IMR-90 (cell line): ENCODE data around the gene CELA2A. TPM values are rescaled to one million over a fixed set of nuclear protein-coding genes. Genes with fewer than 3 reads are reported as not detected.

Experiments
- ATAC-seq: fragments of 200-7000 bp; cut with Tn5 transposase; 2 replicates; pipeline ENCODE4 v1.9.1; 2020; ENCODE audit warnings: low read depth, mild to moderate bottlenecking, moderate library complexity
- BruUV-seq: library from RNA; stranded (reverse); fragments of 400-500 nt; replicated peaks from 2 replicates; lab custom pipeline; 2021; lab: Mats Ljungman, UMichigan
- CTCF ChIA-PET: fragments of 300-600 bp; formaldehyde crosslinking; extraction: SDS; loops from one replicate; lab custom pipeline; 2021; ENCODE audit warnings: antibody characterized with exemption; lab: Yijun Ruan, JAX
- POLR2A ChIA-PET: fragments of 300-600 bp; sonication (Branson Sonifier 250); formaldehyde crosslinking; loops from one replicate; lab custom pipeline; 2022; ENCODE audit warnings: antibody characterized with exemption; ENCODE audit not compliant: unreplicated experiment; lab: Charles Lee
- DNase-seq: peaks from one replicate; pipeline ENCODE4 v3.0.0; 2013
- H2AFZ ChIP-seq: replicated peaks from 2 replicates; pipeline ENCODE3; 2013; ENCODE audit warnings: low read length, mild to moderate bottlenecking; ENCODE audit not compliant: poor library complexity
- H2AK5ac ChIP-seq: 2 replicates; pipeline ENCODE4 v1.6.1; 2013; ENCODE audit warnings: low read depth, low read length, inconsistent platforms
- H2AK9ac ChIP-seq: replicated peaks from 2 replicates; pipeline ENCODE3; 2013; ENCODE audit warnings: mild to moderate bottlenecking, low read depth, low read length, moderate library complexity; ENCODE audit not compliant: poor library complexity
- H2BK120ac ChIP-seq: 2 replicates; pipeline ENCODE4 v1.6.1; 2013; ENCODE audit warnings: low read depth, low read length, inconsistent platforms
- H2BK15ac ChIP-seq: 3 replicates; pipeline ENCODE4 v1.6.1; 2013; ENCODE audit warnings: low read depth, low read length, inconsistent platforms
- H2BK20ac ChIP-seq: 2 replicates; pipeline ENCODE4 v1.6.1; 2013; ENCODE audit warnings: low read depth, mild to moderate bottlenecking, inconsistent platforms, low read length, moderate library complexity
- H2BK5ac ChIP-seq: 2 replicates; pipeline ENCODE4 v1.6.1; 2013; ENCODE audit warnings: mild to moderate bottlenecking, low read depth, low read length, inconsistent platforms; ENCODE audit not compliant: poor library complexity, severe bottlenecking
- H3K14ac ChIP-seq: replicated peaks from 2 replicates; pipeline ENCODE4 v1.6.1; 2013; ENCODE audit warnings: low read depth, low read length, inconsistent platforms
- H3K18ac ChIP-seq: 2 replicates; pipeline ENCODE4 v1.6.1; 2013; ENCODE audit warnings: low read depth, low read length, control low read depth
- H3K23ac ChIP-seq: 2 replicates; pipeline ENCODE4 v1.6.1; 2013; ENCODE audit warnings: low read depth, low read length, inconsistent platforms
- H3K27ac ChIP-seq: 2 replicates; pipeline ENCODE4 v1.5.1; 2013; ENCODE audit warnings: mild to moderate bottlenecking, control low read depth, low read length; ENCODE audit not compliant: insufficient read depth
- H3K27me3 ChIP-seq: 2 replicates; pipeline ENCODE4 v1.6.1; 2013; ENCODE audit warnings: low read length; ENCODE audit not compliant: control insufficient read depth, insufficient read depth
- H3K36me3 ChIP-seq: 2 replicates; pipeline ENCODE4 v1.6.1; 2013; ENCODE audit warnings: low read length, mixed read lengths; ENCODE audit not compliant: control insufficient read depth, insufficient read depth
- H3K4ac ChIP-seq: 2 replicates; pipeline ENCODE4 v1.6.1; 2013; ENCODE audit warnings: low read depth, low read length, inconsistent platforms
- H3K4me1 ChIP-seq: 2 replicates; pipeline ENCODE4 v1.6.1; 2013; ENCODE audit warnings: low read length, mixed read lengths; ENCODE audit not compliant: control insufficient read depth, insufficient read depth
- H3K4me2 ChIP-seq: 2 replicates; pipeline ENCODE4 v1.6.1; 2013; ENCODE audit warnings: low read depth, mild to moderate bottlenecking, control low read depth, low read length, moderate library complexity
- H3K4me3 ChIP-seq: 2 replicates; pipeline ENCODE4 v1.5.1; 2013; ENCODE audit warnings: low read depth, mild to moderate bottlenecking, control low read depth, low read length, moderate library complexity; ENCODE audit not compliant: insufficient read depth
- H3K56ac ChIP-seq: 2 replicates; pipeline ENCODE4 v1.6.1; 2013; ENCODE audit warnings: low read length, inconsistent platforms; ENCODE audit not compliant: insufficient read depth; ENCODE audit errors: extremely low read depth
- H3K79me1 ChIP-seq, 2 experiments: 2 replicates each; pipeline ENCODE4 v1.6.1; 2013; ENCODE audit warnings: low read length in 2 of 2, inconsistent platforms in 1 of 2, low read depth in 1 of 2
- H3K9ac ChIP-seq: 2 replicates; pipeline ENCODE4 v1.6.1; 2013; ENCODE audit warnings: low read depth, low read length, control low read depth
- H3K9me1 ChIP-seq: 2 replicates; pipeline ENCODE4 v1.6.1; 2013; ENCODE audit warnings: low read length, inconsistent platforms; ENCODE audit not compliant: insufficient read depth
- H3K9me3 ChIP-seq: 2 replicates; pipeline ENCODE4 v1.6.1; 2013; ENCODE audit warnings: low read length; ENCODE audit not compliant: control insufficient read depth, insufficient read depth
- H4K20me1 ChIP-seq: 2 replicates; pipeline ENCODE4 v1.6.1; 2013; ENCODE audit warnings: low read length, inconsistent platforms; ENCODE audit not compliant: insufficient read depth
- H4K5ac ChIP-seq: 2 replicates; pipeline ENCODE4 v1.6.1; 2013; ENCODE audit warnings: mild to moderate bottlenecking, low read depth, low read length, control low read depth
- H4K8ac ChIP-seq, 2 experiments: 2 replicates each; pipeline ENCODE4 v1.6.1; 2013; ENCODE audit warnings: low read depth in 2 of 2, low read length in 2 of 2, control low read depth in 1 of 2, inconsistent platforms in 1 of 2
- H4K91ac ChIP-seq: 2 replicates; pipeline ENCODE4 v1.6.1; 2013; ENCODE audit warnings: low read depth, low read length, inconsistent platforms; ENCODE audit not compliant: insufficient read depth
- BHLHE40 ChIP-seq: fragments of 150-350 bp; IDR thresholded peaks from 2 replicates; pipeline ENCODE4 v1.6.1; 2016; ENCODE audit warnings: mild to moderate bottlenecking, low read depth, low read length
- CEBPB ChIP-seq: IDR thresholded peaks from 2 replicates; pipeline ENCODE4 v1.6.1; 2012; ENCODE audit warnings: low read depth, low read length, improper control_type of control experiment
- CHD1 ChIP-seq: IDR thresholded peaks from 2 replicates; pipeline ENCODE4 v1.6.1; 2012; ENCODE audit warnings: low read depth, low read length, improper control_type of control experiment
- FOS ChIP-seq: fragments of 150-350 bp; IDR thresholded peaks from 2 replicates; pipeline ENCODE4 v1.6.1; 2016; ENCODE audit warnings: low read depth, low read length
- MAFK ChIP-seq: IDR thresholded peaks from 2 replicates; pipeline ENCODE4 v1.6.1; 2012; ENCODE audit warnings: low read depth, low read length, improper control_type of control experiment
- MAZ ChIP-seq: IDR thresholded peaks from 2 replicates; pipeline ENCODE4 v1.6.1; 2012; ENCODE audit warnings: low read depth, mild to moderate bottlenecking, low read length, improper control_type of control experiment, moderate library complexity, borderline replicate concordance
- MXI1 ChIP-seq: IDR thresholded peaks from 2 replicates; pipeline ENCODE4 v1.6.1; 2012; ENCODE audit warnings: low read depth, mild to moderate bottlenecking, low read length, moderate library complexity, borderline replicate concordance
- NFE2L2 ChIP-seq: fragments of 150-350 bp; IDR thresholded peaks from 2 replicates; pipeline ENCODE4 v1.6.1; 2016; ENCODE audit warnings: low read depth, mild to moderate bottlenecking, low read length
- POLR2A ChIP-seq: IDR thresholded peaks from 2 replicates; pipeline ENCODE4 v1.6.1; 2012; ENCODE audit warnings: mild to moderate bottlenecking, low read depth, low read length
- RAD21 ChIP-seq: IDR thresholded peaks from 2 replicates; pipeline ENCODE4 v1.6.1; 2012; ENCODE audit warnings: low read length, improper control_type of control experiment
- USF2 ChIP-seq: fragments of 150-350 bp; IDR thresholded peaks from 2 replicates; pipeline ENCODE4 v1.6.1; 2017; ENCODE audit warnings: mild to moderate bottlenecking, antibody characterized with exemption, low read length, low read depth
- WGBS, 2 experiments: methylation state at CpG; one replicate each; pipeline versions ENCODE4 v1.1.5 to v1.1.7; 2013; ENCODE audit warnings: missing lambda C conversion rate in 2 of 2; ENCODE audit not compliant: insufficient read length in 1 of 2; ENCODE audit errors: extremely low coverage in 2 of 2; 5-methylcytosine and 5-hydroxymethylcytosine counted together
- dilution Hi-C: fragments of 300-500 bp; cut with HindIII; formaldehyde crosslinking; loops from one replicate; pipeline ENCODE4 v1.14.3; 2018; ENCODE audit warnings: low sequenced_read_pairs; ENCODE audit not compliant: unreplicated experiment
- in situ Hi-C: fragments of 300-500 bp; cut with MboI; formaldehyde crosslinking; loops from 3 replicates; pipeline ENCODE4 v1.14.3; 2019; ENCODE audit warnings: low sequenced_read_pairs, inconsistent platforms, mixed read lengths
- intact Hi-C: fragments of 100-400 bp; cut with micrococcal nuclease; formaldehyde crosslinking; loops from 2 replicates; pipeline ENCODE4 v1.10.0; 2022
- polyA plus RNA-seq, 3 experiments: library from polyadenylated mRNA; depleted of rRNA; stranded (reverse); fragments of >200 nt; gene quantifications; 2 replicates each; pipeline ENCODE4 v1.2.3, GENCODE V29; 2012; ENCODE audit warnings: low replicate concordance in 1 of 3
- total RNA-seq: library from RNA; depleted of rRNA; stranded (reverse); fragments of >200 nt; gene quantifications from 2 replicates; pipeline ENCODE4 v1.2.3, GENCODE V29; 2012
- TF ChIP-seq, protein P1 (sequence below): conservative IDR thresholded peaks from 2 replicates; pipeline ENCODE4 v1.5.1; 2012; ENCODE audit warnings: mild to moderate bottlenecking, low read depth, low read length, improper control_type of control experiment
- TF ChIP-seq, protein P2 (sequence below): fragments of 150-350 bp; IDR thresholded peaks from 2 replicates; pipeline ENCODE4 v1.6.1; 2016; ENCODE audit warnings: low read depth, mild to moderate bottlenecking, low read length, moderate library complexity, borderline replicate concordance

The CELA2A gene
- total and polyA plus RNA-seq, 2 of the 4 experiments (the other 2 are of a cell fraction), result not detected

DNA sequence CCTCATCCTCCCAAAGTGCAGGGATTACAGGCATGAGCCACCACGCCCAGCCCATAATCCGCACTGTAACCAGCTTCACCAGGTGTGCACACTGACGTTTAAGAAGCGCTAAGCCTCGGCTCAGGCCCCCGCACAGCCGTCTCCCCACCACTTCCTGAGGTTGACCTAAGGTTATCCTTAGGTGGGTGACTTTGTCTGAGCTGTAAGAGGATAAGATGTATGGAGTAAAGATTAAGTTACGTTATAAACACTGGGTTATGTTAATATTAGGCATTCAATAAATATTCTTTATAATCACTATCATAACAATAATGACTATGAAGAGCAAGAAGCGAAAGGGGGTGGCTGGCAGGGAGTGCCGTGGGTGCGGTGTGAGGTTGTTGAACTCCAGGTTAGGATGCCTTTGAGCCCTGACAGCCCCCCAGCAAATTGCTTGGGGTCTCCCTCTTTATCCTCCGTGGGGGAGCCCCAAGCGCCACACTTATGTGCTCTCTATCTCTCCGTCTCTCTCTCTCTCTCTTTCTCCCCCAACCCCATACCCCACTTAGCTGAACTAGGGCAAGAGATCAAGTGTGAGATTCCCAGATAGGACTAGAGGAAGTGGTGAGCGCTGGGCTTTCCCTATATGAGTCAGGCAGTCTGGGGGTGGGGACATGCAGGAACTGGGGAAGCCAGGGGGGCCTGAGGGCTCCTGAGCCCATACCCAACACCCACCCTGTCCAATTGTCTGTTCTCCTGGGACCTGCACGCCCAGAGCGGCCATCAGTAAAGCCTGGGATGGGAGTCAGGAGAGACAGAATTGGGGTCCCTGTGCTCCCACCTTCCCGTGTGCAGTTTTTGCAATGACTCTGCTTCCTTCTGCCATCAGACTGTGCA lies 39.2 kb upstream of the CELA2A start:
- Histone ChIP-seq H2AK5ac (peak overlapping the region; percentile 92), H4K5ac (no peak overlapping the region), H4K91ac (no peak overlapping the region), H3K4me1 (peaks cover 22% of the 10 kb centered on the region), H2BK20ac (peak overlapping the region; percentile 42; the same call in 1 of the 2 replicates), H2AK9ac (peak overlapping the region; percentile 67), H4K20me1 (peaks cover 35% of the 10 kb centered on the region), H2BK15ac (peak overlapping the region; percentile 78; the same call in 2 of the 3 replicates), H4K8ac (peak overlapping the region; percentile 52 to 80; a peak in 3 of 4 replicates), H3K9me3 (no peaks in the 10 kb centered on the region), H3K27me3 (no peaks in the 10 kb centered on the region), H2BK5ac (peak overlapping the region; percentile 58), H3K4ac (peak overlapping the region; percentile 67), H3K4me3 (no peak overlapping the region), H2AFZ (peak overlapping the region; percentile 53), H3K9me1 (peaks cover 20% of the 10 kb centered on the region), H3K18ac (no peak overlapping the region), H3K9ac (0 out of 2 replicates have a peak overlapping the region, but pooled peaks have one; percentile 4), H2BK120ac (peak overlapping the region; percentile 75), H3K14ac (peak overlapping the region; percentile 70; the same call in 1 of the 2 replicates), H3K36me3 (peaks cover 8% of the 10 kb centered on the region; the same call in 1 of the 2 replicates), H3K23ac (peak overlapping the region; percentile 51; the same call in 1 of the 2 replicates), H3K27ac (peak overlapping the region; percentile 57), H3K56ac (no peak overlapping the region), H3K79me1 (peaks cover 26 to 90% of the 10 kb centered on the region in 2 experiments; a peak in 3 of 4 replicates), H3K4me2 (peak overlapping the region; percentile 39; the same call in 1 of the 2 replicates)
- dilution Hi-C loops (no loop called here), intact Hi-C loops (no loop called here), in situ Hi-C loops (no loop called here)
- peak; percentile 70 for ATAC-seq
- ChIA-PET CTCF (interaction anchor here (1.2 to 1.4 kb wide), 2 partner anchors 9 to 94 kb away, joined by 6 to 7 read pairs; no protein-coding TSS in a partner anchor), POLR2A (no interaction called here)
- TF ChIP-seq FOS (peak; percentile 83), MAFK (no peak), POLR2A (no peak), MXI1 (no peak), RAD21 (no peak), CEBPB (no peak), NFE2L2 (0 out of 2 replicates have a peak, but pooled peaks have one; percentile 8), MAZ (peak; percentile 70; the same call in 1 of the 2 replicates), BHLHE40 (no peak; the same call in 1 of the 2 replicates), USF2 (no peak), CHD1 (no peak)
- TF ChIP-seq, protein P1, sequence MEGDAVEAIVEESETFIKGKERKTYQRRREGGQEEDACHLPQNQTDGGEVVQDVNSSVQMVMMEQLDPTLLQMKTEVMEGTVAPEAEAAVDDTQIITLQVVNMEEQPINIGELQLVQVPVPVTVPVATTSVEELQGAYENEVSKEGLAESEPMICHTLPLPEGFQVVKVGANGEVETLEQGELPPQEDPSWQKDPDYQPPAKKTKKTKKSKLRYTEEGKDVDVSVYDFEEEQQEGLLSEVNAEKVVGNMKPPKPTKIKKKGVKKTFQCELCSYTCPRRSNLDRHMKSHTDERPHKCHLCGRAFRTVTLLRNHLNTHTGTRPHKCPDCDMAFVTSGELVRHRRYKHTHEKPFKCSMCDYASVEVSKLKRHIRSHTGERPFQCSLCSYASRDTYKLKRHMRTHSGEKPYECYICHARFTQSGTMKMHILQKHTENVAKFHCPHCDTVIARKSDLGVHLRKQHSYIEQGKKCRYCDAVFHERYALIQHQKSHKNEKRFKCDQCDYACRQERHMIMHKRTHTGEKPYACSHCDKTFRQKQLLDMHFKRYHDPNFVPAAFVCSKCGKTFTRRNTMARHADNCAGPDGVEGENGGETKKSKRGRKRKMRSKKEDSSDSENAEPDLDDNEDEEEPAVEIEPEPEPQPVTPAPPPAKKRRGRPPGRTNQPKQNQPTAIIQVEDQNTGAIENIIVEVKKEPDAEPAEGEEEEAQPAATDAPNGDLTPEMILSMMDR, result no peak
- TF ChIP-seq, protein P2, sequence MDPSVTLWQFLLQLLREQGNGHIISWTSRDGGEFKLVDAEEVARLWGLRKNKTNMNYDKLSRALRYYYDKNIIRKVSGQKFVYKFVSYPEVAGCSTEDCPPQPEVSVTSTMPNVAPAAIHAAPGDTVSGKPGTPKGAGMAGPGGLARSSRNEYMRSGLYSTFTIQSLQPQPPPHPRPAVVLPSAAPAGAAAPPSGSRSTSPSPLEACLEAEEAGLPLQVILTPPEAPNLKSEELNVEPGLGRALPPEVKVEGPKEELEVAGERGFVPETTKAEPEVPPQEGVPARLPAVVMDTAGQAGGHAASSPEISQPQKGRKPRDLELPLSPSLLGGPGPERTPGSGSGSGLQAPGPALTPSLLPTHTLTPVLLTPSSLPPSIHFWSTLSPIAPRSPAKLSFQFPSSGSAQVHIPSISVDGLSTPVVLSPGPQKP, result no peak
- no CpG with 5 or more reads among the region's 18 CpGs for WGBS, 2 experiments
- BruUV-seq, result no TSS peak
- peak; percentile 83 for DNase-seq
